HG02798 (cell line): Measurements from ENCODE around the gene POLR1C.
"Not testable (repeated sequence)": the region's sequence is repeated elsewhere in the genome, so short reads cannot be mapped to it uniquely, and the experiment has no call there.

Experiments
- ATAC-seq: cut with Tn5 transposase; IDR thresholded peaks from one replicate; pipeline ENCODE4 v1.9.1; 2021; ENCODE audit warnings: mild to moderate bottlenecking; ENCODE audit not compliant: unreplicated experiment, poor library complexity

Gene POLR1C

GRCh38 chr6:43547222-43547621 is 30.3 kb downstream of the POLR1C start:
- no peak for ATAC-seq

DNA sequence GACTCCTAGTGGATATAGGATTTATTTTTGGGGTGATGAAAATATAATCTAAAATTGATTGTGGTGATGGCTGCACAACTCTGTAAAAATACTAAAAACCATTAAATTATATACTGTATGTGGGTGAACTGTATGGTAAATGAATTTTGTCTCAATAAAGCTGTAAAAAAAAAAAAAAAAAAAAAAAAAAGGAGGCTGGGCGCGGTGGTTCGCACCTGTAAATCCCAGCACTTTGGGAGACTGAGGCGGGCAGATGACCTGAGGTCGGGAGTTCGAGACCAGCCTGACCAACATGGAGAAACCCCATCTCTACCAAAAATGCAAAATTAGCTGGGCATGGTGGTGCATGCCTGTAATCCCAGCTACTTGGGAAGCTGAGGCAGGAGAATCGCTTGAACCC is 40.7 kb downstream of the POLR1C start:
- not testable (repeated sequence) for ATAC-seq

GRCh38 chr6:43559328-43559727 is 42.4 kb downstream of the POLR1C start:
- no peak for ATAC-seq

DNA sequence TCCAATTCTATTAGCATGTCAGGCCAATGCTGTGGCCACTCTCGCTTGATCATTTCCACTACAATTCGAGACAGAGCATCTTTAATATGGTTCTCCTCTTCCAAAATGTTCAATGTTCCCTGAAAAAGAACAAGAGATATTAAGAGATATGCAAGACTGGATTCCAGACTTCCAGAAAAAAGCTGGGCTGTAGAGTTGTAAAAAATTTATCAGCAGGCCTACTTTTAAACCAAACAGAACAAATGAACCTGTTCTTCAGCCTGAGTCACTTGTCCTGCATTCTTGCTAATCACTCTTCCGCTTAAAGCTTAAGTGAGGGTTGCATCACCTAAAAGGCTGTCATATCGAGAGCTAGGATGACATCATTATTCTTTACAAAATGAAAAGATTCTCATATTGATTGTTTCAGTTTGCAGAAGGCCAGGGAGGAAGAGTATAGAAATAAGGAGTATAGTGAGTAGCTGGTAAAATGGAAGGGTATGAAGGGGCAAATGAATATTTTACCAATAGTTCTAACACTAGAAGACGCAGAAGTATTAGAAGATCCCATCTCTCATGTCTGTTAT is 54.1 kb downstream of the POLR1C start:
- no peak for ATAC-seq
